NOMO-1 treated with DMSO at 0.1 percent for 48 hours (cell line): ENCODE measurements around the gene B9D1.

Experiments
- DNase-seq: peaks from one replicate; lab custom pipeline; 2025; ENCODE audit not compliant: unreplicated experiment; lab: John Stamatoyannopoulos, UW

B9D1 gene

DNA sequence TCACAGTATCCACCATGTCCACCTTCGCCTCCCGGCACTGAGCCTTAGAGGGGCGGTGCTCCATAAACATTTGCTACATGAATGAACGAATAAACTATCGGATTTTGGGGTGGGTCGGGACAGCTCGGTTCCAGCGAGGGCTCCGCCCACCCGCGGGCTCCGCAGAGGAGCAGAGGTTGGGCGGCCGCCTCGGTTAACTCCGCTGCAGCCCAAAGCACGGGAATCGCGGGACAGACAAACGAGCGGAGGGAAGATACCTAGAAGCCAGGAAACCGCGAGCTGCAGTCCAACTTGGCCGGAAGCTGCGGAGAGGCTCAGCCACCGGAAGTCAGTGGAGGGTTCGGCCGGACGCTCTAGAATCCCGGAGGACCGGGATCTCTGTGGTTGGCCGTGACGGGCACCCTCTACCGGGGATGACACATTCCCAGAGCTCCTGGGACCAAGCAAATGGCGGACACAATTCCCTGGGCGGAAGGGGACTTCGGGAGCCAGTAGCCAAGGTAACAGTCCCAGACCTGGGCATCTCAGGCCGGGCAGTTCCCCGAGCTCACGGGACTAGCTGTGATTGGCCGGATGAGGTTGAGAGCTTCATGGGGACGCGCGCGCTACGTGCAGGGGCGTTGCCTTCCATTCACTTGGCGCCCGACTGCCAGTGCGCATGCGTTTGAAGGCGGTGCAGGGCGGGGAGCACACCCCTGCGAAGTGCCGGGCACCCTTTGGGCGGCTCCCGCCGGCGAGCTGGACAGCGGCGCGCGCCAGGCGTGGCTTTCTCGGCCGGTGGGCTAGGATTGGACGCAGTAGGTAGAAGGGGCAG lies 15.3 kb upstream of the B9D1 start:
- peak; percentile 98 for DNase-seq

DNA sequence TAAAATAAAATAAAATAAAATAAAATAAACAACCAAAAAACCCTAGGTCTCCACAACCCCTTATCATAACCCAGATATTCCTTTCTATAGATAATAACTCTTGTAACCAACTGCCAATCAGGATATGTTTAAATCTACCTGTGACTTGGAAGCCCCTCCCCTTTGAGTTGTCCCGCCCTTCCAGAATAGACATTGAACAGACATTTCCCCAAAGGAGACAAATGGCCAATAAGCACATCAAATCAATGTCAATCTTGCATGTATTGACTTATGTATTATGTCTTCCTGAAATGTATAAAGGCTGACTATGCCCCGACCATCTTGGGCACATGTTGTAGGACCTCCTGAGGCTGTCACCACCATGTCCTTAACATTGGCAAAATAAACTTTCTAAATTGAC lies 14.3 kb upstream of the B9D1 start:
- no peak for DNase-seq

DNA sequence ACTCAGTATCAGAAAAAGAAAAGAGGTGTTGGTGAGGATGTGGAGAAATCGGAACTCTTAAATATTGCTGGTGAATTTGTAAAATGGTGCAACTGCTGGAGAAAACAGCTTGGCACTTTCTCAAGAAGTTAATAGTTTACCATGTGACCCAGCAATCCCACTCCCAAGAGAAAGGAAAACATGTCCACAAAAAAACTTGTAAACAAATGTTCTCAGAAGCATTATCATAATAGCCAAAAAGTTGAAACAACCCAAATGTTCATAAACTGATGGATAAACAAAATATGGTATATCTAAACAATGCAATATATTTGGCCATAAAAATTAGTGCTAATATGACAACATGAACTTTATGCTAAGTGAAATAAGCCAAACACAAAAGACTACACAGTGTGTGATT lies 13.2 kb upstream of the B9D1 start:
- no peak for DNase-seq

DNA sequence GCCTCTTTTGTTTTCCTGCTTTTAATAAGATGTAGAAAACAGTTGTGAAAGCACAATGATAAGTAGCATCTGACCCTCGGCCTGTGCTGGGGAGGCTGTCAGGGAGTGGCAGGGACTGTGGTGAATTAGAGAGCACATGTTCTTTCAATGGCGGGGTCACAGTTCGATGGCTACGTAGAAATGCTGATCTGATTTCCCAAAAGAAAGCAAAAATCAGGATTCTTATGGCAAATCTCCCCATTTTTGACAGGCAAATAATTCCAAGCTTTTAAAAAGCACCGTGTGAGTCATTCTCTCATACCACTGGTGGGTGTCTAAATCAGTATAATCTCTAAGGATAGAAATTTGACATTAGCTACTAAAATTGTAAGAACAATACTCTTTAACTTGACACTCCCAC lies 11.6 kb upstream of the B9D1 start:
- no peak for DNase-seq

DNA sequence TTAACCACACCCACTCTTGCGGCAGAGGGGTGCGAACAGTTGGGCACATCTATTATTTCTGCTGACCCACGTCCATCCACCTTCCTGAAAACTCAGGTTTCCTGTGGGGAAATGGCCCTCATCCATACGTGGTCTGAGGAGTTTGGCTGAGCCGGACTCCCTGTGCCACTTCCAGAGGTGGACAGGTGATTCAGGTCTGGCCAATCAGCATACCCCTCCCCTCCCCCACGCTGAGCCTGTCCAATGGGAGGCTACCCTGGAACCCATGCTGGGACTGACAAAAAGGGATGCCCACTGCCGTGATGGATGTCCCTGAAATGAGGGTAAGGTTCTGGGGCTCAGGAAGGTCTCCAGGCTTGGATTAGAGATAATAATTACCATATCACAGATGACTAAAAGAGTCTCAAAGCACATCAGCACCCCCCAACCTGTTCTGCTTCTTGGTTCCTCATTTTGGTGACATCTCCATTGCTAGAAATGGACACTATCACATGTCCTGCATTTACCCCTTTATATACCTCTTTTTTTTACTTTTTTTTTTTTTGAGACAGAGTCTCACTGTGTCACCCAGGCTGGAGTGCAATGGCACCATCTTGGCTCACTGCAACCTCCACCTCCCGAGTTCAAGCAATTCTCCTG lies 10.5 kb upstream of the B9D1 start:
- peak; percentile 54 for DNase-seq

DNA sequence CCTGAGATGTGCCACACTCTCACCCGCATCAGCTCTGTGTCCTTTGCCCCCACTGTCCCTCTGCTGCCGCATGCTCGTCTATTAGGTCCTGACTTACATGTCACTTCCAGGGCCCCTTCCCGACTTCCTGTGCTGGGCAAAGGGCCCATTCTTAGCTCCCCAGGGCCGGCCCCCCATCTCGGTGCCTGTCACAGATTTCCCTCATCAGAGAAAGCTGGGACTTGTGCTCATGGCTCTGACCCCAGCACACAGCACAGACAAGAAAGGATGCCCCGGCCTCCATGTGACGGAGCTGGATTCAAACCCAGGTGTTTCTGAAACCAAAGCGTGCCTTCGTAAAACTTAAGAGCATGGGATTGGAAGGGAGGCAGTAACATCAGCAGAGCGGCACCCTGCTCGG lies 9.9 kb upstream of the B9D1 start:
- DNase-seq, result no peak

DNA sequence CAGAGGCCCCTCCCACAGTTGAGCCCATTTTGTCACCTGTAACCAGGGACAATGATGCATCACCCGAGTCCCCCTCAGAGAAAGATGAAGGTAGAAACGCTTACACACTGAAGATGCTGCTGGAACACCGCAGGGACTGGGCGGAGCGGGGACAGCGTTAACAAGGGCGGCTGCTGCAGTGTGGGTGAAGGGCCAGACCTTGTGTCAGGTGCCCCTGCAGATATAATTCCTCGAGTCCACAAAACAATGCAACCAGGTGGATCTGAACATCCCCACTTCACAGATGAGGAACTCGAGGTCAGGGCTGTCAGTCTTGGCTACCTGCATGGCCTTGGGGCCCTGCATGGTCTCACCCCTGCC lies 9.5 kb upstream of the B9D1 start:
- DNase-seq, result no peak

DNA sequence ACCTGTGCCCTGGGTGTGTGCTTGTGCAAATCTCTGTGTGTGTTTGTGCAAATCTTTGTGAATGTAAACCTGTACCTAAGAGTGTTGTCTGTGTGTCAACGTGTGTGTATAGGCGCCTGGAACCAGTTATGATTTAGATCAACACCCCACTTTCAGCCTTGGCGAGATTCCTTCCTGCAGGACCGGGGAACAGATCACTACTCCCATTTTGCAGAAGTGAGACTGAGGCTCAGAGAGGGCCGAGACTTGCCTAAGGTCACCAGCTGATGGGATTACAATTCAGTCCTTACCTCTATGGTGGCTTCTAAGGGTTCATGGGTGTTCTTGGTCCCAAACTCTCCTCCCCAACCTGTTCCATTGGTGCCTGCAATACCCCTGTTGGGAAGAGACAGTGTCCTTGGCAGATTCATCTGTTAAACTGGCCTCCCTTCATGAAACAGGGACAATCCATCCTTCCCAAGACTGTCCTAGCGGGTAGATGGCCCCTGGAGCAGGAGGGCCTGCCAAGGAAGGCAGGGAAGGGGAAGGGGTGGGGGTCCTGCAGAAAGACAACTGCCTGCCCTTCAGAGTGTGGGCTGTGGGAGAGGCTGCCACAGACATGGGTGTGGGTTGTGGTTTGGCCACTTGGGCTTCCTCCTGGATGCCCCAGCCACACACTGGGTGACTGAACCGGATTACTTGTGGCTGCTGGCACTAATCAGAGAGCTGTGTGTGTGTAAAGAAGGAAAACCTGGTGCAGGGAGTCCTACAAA lies 8.9 kb upstream of the B9D1 start:
- no peak for DNase-seq

DNA sequence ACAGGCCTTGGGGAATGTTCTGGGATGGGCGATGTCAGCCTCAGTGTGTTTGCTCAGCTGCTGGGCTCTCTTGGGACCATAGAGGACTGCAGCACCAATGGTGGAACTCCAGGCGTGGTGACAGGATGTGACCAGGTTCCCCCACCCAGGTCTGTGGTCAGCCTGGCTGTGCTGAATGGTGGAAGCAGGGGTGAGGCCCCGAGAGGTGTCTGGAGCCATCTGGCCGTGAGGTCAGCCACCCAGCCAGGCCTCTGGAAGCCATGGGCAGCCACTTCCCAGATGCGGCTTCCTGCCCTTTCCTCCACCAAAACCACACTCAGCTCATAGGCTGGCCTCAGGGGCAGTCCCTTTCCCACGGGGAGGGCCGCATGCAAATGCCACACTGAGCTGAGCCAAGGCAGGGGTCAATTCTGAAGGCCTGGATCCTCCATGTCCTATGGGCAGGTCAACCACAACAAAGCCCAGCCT lies 8.0 kb upstream of the B9D1 start:
- DNase-seq, result no peak

DNA sequence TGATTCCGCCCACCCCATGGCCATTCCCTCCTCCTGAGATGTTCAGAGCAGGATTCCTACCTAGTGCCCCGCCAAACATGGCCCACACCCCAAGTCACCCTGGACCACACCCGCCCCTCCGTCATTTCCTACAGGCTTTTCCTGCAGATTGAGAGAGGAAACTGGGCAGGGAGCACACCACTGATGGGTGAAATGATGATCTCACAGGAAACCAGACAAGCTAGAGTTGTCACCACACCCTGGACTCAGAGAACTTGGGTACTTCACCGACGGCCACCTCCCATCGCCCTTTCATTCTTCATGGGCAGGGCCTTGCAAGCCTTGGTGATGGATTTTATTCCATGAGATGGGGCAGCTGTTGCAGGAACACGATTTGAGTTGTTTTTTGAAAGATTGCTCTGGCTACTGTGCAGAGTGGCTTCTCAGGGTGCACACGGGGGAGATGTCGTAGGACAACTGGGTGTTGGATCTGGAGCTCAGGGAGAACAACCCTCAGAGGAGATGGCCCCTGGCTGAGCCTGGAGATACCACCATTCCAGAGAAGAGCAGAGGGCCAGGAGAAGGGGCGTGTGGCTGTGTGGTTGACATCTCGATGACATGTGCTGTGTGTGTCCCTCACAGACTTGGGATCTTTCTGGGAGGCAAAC lies 7.4 kb upstream of the B9D1 start:
- DNase-seq, result no peak

DNA sequence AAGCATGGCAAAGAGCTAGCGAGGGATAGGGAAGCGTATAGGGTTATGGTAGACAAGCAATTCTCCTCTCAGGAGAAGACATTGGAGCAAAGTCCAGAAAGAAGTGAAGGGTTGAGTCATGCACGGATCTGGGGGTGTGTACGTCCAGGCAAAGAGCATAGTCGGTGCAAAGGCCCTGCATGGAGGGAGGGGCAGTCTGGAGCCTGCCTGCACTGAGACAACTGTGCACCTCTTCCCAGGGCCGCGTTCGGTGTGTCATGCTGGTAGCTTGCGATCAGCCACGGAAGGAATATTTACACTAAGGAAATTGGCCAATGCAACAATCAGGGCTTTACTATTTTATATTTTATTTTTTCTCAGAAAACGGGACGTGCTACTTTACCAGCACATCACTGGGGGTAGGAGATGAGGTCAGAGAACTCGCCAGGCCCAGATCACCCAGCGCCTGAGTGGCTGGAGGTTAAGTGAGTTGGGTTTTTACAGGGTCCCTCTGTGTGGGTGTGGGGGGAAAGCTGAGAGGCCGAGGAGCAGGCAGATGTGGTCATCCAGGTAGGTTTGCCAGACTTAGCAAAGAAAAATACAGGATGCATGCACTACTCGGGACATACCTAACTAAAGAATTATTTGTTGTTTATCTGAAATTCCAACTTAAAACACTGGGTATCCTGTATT lies 6.7 kb upstream of the B9D1 start:
- DNase-seq, result no peak

DNA sequence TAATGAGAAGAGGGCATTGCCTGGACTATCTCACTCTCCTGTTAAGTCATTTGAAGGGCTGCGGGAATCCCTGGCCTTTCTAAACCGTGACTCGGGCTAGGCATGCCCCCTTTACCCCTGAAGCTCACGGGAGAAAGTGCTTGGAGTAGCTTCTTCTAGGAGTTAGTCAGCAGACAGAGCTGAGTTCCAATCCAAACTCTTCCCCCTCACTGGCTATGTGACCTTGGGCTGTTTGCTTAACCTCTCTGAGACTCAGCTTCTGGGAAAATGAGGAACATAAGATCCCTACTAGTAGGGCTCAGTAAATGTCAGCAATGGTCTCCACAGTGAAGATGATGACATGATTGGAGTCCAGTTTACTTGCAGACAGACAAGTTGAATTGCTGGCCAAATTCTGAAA lies 5.7 kb upstream of the B9D1 start:
- no peak for DNase-seq

DNA sequence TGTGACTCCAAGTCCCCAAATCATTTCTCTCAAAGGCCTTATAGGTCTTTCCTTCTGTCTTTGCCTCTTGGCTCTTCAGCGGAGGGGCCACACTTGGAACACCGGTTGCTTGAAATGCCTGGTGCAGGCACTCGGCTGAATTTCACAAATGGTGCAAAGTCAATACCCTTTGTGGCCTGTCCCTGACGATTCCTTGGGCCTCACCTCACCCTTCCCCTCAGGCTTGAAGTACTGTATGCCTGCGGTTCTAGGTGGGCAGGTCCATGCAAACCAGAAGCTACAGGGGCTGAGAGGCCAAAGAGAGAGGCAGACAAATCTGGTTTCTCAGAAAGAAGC lies 4.1 kb upstream of the B9D1 start:
- DNase-seq, result no peak

DNA sequence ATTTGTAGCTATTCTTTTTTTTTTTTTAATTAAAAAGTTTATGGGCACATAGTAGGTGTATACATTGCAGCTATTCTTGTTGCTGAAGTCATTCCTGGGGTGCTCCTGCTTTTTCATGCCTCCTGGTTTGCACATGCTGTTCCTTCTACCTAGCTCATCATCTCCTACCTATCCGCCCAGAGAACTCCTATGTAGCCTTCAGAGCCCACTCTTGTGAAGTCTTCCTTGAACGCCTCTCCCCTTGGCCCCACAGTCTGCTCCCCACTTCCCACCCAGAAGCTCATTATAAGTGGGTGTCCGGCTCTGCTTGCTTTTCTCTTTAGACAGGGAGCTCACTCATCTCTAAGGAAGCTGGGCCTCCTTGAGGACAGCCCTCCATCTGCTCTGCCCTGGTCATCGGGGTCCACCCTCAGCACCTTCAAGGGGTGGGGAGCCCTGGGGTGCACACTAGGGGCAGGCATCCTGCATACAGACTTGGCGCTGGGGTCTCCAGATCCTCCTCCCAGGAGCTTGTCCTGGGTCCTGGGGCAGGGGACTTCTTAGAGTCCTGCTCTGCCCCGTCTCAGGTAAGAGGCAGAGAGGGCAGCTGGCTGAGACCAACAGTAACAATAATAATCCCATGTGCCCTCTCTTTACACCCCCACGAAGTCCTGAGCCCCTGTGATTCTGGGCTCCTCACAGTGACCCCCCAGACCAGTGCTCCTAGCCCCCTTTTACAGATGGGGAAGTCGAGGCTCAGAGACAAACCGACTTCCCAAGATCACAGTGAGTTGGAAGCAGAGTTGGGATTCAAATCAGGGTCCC lies 3.5 kb upstream of the B9D1 start:
- DNase-seq, result no peak

DNA sequence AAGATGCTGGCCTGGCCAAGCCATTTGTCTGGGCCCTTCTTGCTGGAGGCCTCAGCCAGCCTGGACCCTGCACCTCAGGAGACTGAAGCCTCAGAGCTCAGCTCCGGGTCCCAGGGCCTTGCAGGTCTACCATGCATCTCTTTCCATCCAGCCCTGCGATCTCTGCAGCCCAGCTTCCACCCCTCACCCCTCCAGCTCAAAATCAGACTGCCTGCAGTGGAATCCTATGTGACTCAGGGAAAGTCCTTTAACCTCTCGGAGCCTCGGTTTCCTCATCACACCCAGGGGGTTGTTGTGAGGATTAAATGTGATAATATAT lies 2.9 kb upstream of the B9D1 start:
- no peak for DNase-seq

DNA sequence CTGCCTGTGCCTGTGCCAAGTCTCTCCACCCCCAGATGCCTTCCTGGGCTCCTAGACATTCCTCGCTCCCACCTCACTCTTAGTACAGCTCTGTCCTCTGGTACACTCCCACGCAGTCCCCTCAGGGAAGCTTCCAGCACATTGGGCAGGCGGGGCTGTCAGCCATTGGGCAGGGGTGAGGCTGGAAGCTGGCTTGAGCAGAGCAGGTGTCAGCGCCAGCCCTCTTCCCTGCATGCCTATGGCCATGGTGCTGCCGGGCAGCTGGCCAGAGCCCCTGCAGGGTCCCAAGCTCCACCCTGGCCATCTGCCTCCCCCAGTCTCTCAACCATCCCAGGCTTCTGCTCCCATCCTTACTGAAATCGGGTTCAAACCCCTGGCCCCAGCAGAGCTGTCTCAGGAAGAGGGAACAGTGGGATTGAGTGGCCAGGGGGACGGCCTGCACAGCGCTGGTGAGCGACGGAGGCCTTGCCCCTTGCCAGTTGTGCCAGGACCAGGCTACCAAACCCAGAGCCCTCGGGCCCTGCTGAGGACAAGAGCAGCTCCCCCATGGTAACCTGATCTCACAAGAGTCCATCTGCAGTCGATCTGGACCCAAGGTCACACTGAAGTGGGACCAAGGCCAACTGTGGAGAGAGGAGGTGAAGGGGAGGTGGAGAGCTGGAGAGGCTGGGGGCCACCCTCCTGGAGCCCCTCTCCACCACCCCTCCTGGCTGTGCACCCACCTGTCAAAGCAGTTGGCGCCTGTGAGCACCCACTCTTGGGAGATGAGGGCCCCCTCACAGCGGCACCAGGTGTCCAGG lies 2.4 kb upstream of the B9D1 start:
- no peak for DNase-seq

DNA sequence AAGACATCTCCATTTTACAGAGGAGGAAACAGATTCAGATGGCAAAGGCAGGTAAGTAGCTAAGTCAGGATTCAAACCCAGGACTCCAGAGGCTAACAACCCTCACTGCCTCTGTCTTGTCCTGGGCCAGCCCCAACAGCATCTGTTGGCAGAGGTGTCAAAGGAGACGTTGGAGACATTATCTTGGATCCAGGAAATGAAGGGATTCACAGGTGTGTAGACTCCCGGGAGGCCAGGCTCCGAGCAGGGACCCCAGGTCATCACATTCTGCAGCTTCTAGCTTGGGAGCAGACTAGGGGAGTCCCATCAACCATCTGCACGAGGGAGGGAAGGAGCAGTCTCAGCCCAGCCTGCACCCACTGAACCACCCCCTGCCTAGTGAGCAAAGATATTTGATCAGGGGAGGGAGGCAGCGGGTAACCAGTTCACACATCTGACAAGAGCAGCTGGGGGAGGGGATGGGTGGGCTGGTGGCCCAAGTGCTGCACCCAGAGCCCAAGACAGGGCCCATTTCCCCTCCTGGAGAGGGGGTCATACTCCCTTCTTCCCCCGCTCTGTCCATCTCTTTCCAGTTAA lies 1.0 kb upstream of the B9D1 start:
- no peak for DNase-seq

DNA sequence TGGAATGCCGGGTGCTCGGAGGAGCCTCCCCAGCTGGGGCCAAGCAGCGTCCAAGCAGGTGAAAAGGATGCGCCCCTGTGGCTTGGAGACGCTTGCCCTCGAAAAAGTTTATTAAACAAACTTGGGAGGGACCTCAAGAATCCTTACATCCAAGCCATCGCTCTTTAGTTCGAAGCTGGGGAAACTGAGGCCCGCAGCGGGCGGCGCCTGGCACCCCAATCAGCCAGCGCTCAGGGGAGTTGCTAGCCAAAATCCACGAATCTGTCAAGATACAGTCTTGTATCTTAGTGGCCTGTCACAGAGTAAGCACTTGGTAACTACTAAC lies 553 bp upstream of the B9D1 start:
- DNase-seq, result no peak

DNA sequence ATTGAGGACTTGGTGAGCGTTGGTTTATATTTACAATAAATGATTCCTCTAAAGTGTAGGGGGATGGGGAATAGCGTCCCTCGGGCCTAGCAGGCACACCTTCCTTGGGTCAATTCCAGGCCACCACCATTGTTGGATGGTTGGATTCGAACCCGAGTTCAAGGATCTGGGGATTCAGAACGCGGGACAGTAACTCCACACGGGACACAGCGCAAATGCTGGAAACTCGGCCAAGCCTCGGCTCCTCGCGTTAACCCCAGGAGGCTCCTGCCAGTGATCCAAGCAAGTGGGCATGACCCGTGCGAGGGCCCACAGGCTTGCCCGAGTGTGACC lies 613 bp downstream of the B9D1 start:
- no peak for DNase-seq

DNA sequence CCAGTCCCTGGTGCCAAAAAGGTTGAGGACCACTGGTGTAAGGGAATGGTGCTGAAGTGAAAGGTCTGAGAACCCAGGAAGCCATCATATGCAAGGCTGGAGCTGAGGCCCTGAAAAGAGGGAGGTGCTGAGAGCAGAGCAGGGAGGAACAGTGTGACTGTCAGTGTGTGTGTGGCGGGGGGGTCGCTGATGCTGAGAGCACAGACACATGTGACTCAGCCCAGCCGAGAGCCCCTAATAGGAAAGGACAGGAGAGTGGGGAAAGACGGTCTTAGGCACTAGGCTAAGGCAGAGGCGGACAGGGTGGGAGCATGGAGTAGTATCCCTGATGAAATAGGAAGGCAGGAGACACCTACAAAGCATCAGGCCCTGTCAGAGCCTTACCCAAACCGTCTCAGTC lies 1.2 kb downstream of the B9D1 start:
- no peak for DNase-seq
